NCI-H128 (cell line): Measurements from ENCODE around the gene KLHL36.
"Not testable (repeated sequence)": the region's sequence is repeated elsewhere in the genome, so short reads cannot be mapped to it uniquely, and the experiment has no call there.

Experiments
- DNase-seq: peaks from one replicate; lab custom pipeline; 2025; ENCODE audit not compliant: unreplicated experiment; lab: John Stamatoyannopoulos, UW

KLHL36 gene

DNA sequence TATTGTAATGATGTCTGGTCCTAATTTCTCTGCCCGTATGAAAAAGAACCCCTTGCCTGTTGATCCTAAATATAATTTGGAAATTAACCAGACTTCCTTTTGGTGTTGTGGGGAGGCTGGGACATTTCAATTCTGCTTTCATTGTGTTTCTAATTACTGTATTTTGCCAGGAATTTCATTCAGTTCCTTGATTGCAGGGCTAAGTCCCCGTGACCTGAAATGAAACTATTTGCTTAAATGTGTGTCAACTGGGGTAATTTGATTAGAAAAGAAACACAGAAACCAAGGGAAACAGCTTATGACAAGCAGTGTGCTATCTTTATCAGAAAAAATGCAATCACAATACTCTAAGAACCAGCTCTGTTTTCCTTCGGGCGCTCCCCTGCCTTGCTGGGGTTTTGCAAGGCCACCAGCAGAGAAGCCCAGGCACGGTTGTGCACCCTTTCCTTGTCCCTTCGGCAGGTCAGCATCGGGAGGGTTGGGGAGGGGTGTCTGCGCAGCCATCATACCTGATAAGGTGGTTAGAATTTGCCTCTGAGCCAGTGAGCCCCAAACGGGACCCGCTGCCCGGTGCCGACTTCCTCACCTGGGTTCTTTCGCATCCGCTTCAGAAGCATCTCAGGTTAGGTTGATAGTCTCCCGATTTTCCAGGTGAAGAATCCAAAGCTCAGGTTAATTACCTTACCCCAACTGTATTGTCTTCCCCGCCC lies 19.4 kb downstream of the KLHL36 start:
- DNase-seq: no peak

- DNase-seq: no peak
Observed at GRCh38 chr16:84670063-84670462, 21.8 kb downstream of the KLHL36 start.

DNA sequence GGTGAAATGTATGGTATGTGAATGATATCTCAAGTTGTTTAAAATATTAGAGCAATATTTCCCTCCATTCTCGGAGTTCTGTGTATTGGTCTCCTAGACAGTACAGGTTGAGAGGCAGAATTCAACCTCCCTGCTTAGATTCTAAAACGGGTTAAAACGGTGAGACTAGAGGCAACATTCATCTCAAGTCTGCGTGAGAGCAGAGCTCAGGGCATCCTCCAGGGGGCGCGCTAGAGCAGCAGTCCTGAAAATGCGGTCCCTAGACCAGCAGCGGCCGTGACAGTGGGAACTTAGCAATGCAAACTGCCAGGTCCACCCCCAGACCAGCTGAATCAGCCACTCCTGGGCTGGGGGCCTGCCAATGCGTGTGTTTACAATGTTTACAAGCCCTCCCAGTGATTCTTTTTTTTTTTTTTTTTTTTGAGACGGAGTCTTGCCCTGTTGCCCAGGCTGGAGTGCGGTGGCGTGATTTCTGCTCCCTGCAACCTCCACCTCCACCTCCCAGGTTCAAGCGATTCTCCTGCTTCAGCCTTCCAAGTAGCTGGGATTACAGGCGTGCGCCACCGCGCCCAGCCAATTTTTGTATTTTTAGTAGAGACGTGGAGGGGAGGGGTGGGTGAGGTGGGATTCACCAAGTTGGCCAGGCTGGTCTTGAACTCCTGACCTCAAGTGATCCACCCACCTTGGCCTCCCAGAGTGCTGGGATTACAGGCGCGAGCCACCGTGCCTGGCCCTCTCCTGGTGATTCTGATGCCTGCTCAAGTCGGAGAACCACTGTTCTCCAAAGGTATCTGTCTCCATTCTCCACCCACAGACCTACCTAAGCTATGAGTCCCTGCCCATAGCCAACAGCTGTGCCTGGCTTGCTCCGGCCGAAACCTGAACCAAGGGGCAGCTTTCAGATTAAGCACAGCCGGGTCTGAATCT lies 24.2 kb downstream of the KLHL36 start:
- peak; percentile 5 for DNase-seq

DNA sequence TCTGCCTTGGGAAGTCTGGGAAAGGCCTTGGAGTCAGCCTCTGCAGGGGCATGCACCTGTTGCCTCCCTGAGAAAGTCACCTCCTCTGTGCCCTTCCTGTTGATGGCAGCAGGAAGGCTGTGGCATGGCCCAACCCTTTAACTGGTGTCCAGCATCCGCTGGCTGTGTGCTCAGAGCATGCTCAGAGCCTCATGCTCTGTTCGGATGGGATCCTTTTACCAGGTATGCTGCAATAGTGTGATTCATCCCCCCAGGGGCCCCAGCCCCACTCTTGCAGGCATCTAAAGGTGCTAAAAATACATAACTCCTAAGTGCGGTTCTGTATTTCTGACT lies 24.9 kb downstream of the KLHL36 start:
- no peak for DNase-seq

GRCh38 chr16:84673561-84673960 lies 25.2 kb downstream of the KLHL36 start:
- no peak for DNase-seq

GRCh38 chr16:84675423-84675822 lies 27.1 kb downstream of the KLHL36 start:
- no peak for DNase-seq

- DNase-seq: no peak
Observed at GRCh38 chr16:84675884-84676283, 27.6 kb downstream of the KLHL36 start.

DNA sequence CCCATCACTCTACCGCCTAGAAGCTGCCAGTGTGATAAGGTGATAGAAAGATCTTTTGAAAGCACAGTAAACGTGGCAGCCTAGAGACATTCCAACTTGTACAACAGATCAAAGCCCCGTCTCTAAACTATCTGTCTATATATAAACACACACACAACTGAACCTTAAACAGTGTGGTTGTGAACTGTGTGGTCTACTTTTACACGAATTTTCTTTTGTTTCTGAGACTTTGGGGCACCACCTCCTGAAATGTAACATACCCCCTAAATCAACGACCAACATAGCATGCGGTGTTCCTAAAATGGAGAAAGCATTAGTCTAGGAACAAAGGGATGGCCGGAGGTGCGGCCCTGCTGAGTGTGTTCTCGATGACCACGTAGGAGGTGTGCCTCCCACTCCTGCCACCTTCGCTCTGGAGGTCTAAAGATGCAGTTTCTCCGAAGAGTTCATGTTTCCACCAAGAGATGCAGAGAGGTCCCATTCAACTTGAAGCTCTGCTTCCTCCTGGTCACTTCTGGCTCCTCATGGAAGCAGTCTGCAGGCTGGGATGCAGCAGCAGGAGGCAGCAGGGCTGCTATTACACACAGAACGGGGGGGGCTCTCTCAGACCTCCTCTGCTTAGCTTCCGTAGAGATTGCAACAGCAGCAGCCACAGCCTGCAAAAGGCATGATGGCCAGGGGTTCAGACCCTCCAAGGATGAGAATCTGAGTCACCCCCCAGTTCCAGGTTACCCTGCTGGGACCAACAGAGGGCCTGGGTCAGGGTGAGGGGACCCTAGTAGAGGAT lies 28.9 kb downstream of the KLHL36 start:
- DNase-seq: no peak

DNA sequence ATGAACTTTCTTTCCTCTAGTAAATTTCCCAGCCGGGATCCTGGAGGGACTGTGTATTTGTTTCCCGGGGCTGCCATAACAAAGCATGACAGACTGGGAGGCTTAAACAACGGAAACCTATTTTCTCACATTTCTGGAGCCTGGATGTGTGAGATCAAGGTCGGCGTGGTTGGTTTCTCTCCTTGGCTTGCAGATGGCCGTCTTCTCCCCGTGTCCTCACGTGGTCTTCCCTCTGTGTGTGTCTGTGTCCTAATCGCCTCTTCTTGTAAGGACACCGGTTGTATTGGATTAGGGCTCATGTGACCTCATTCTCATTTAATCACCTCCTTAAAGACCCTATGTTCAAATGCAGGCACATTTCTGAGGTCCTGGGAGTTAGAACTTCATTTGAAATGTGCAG lies 29.5 kb downstream of the KLHL36 start:
- no peak for DNase-seq

DNA sequence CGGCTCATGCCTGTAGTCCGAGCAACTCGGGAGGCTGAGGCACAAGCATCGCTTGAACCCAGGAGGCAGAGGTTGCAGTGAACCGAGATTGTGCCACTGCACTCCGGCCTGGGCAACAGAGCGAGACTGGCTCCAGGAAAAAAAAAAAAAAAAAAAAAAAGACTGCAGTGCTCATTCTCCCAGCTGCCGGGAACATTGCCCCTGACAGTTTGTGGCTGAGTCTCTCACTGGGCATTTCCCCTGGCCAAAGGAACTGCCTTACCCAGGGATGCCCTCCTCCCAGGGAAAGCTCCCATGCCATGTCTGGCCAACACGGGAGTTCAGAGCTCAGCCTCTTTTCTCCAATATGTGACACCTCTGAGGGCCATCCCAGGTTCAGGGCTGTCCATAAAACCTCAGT lies 30.2 kb downstream of the KLHL36 start:
- DNase-seq: no peak

- no peak for DNase-seq
Observed at GRCh38 chr16:84680165-84680842, 32.0 kb downstream of the KLHL36 start.

DNA sequence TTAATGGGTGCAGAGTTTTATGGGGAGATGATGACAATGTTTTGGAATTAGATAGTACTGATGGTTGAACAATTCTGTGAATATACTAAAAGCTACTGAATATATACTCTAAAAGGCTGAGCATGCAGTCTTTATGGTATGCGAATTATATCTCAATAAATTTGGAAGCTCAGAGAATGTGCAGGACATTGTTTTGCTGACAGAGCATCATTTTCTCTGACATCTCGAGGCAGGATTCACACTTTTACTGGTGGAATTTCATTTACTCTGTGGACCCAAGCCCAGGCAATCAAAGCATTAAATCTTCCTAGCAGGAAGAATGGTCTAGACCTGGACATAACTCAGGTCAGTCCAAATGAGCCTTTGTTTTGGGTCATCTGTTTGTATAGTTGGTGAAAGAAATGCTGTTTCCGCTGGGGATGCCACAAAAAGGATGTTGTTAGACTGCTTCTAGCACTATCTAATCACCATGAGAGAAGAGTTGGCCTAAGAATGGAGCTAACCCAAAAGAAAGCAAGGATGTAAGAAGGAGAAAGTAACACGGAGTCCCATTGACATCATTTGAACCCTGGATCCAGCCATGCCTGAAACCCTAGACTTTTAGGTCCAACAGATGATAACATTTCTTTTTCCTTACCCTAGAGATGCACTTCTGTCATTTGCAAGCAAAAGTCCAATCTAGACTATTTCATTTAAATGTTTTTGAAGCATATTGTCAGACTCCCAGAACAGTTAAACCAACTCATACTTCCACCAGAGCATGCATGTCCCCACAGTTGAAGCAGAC lies 32.7 kb downstream of the KLHL36 start:
- no peak for DNase-seq

GRCh38 chr16:84683691-84684591 lies 35.6 kb downstream of the KLHL36 start:
- DNase-seq: no peak

GRCh38 chr16:84684592-84684965 lies 36.3 kb downstream of the KLHL36 start:
- DNase-seq: no peak

- DNase-seq: no peak
Observed at GRCh38 chr16:84685210-84685609, 36.9 kb downstream of the KLHL36 start.

DNA sequence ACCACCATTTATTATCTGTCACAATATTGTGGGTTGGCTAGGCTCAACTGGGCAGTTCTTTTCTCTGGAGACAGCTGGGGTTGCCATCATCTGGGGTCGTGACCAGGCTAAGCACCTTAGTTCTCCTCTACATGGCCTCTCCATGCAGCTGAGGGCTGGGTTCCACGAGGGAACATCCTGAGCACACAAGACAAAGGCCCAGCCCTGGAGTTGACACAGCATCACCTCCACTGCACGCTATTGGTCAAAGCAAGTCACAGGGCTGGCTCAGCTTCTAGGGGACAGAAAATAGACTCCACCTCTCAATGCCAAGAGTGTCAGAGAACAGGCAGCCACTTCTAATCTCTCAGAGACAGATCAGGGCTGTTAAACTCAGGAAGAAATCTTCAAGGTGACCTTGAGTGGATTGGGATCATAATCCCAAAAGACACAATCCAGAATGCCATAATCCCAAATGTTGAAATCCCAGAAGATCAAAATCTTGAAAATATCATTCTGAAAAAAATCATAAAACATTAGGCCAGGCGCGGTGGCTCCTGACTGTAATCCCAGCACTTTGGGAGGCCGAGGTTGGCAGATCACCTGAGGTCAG lies 38.5 kb downstream of the KLHL36 start:
- DNase-seq: no peak

- no peak for DNase-seq
Observed at GRCh38 chr16:84687715-84688114, 39.4 kb downstream of the KLHL36 start.

GRCh38 chr16:84688163-84688562 lies 39.9 kb downstream of the KLHL36 start:
- DNase-seq: not testable (repeated sequence)

DNA sequence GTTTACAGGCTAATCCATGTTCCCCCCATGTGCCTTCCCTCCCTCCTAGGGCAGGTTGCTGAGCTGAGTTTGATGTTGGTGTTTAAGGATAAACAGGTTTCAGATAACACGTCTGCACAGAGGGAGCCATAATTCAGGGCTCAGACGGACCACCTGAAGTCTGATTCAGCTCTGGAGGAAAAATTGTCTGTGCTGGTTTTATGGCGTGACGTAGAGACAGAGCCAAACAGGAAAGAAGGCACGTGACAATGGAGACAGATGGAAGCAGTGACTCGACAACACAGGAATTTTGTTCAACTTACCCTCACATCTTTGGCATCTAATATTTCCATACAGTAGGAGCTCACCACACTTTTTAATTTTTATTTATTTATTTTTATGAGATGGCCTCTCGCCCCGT lies 40.8 kb downstream of the KLHL36 start:
- DNase-seq: no peak
